Cardiac fibroblast (primary cell): ENCODE data around the gene CGB5.

Experiments
- DNase-seq, 2 donors: peaks; one replicate each; pipeline versions ENCODE4 v3.0.0 to v3.0.0-alpha.2; 2010; ENCODE audit warnings: low read depth in 2 of 2
- H3K4me3 ChIP-seq, 2 donors: replicated peaks in 1 of 2; 1 replicate in 1 of 2; 2 replicates in 1 of 2; pipeline ENCODE4 v1.5.1; 2011; ENCODE audit warnings: low read depth in 2 of 2, low read length in 2 of 2, mild to moderate bottlenecking in 2 of 2, moderate library complexity in 1 of 2
- CTCF ChIP-seq: IDR thresholded peaks from one replicate; pipeline ENCODE4 v1.5.1; 2011; ENCODE audit warnings: low read depth, mild to moderate bottlenecking, low read length, inconsistent platforms

The CGB5 gene

DNA sequence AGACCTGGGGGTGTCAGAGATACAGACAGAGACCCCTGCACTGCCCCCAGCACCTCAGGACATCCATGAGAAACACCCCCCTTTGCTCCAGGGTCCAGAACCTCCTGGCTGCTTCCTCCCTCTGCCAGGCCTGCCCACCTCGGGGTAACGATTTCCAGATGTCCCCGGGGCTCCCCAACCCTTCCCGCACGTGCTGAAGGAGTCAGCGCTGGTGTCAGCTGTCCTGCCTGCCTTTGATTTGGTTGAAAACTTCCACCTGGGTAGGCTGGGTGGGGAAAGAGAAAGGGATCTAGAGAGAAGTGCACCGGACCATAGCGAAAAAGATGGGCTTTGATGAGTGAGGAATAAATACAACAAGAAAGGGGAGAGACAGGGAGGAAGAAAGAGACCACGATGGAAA, 15.4 kb downstream of the CGB5 start:
- DNase-seq = no peak
- TF ChIP-seq CTCF = no peak
- no peak overlapping the region for H3K4me3 ChIP-seq

GRCh38 chr19:49061000-49061399, 17.4 kb downstream of the CGB5 start:
- no peak for TF ChIP-seq CTCF
- no peak for DNase-seq
- no peak overlapping the region for H3K4me3 ChIP-seq

DNA sequence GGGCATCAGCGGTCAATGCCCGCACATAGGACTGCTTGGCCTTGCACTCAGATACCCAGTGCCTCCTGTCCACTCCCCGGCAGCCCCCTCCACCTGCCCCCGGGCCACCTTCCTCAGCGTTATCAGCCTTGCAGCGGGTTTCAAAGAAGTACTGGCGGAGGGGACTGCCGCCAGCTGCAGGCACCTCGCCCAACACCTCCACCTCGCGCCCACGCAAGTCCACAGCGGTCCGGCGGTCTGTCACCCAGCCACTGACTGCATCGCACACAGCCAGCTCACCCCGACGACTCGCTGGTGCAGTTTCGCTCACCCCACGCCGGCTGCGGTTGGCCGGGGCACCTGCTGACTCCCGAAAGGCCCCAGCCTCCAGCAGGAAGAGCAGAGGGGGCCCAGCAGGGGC, 17.8 kb downstream of the CGB5 start:
- H3K4me3 ChIP-seq = no peak overlapping the region
- TF ChIP-seq CTCF = no peak
- no peak for DNase-seq

DNA sequence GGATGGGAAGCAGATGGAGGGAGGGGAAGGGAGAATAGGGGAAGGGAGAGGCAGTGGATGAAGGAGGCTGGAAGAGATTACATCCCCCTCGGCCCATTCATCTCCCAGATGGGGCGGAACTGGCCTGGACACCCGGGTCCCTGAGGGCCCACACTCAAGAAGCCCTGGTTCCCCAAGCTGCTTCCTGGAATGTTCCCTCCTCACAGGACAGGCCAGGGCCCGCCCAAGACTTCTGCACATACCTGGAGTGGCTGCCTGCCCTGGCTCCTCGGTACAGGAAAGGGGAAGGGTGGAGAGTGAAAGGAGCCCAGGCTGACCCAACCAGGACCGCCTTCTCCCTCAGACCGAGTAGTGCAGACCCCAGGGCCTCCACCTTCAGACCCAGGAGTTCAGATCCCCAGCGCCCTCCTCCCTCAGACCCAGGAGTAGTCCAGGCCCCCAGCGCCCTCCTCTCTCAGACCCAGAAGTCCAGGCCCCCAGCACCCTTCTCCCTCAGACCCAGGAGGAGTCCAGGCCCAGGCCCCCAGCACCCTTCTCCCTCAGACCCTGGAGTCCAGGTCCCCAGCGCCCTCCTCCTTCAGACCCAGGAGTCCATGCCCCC, 20.5 kb downstream of the CGB5 start:
- DNase-seq = no peak
- TF ChIP-seq CTCF = no peak
- peak overlapping the region in 1 of 2 donors; percentile 15 for H3K4me3 ChIP-seq

GRCh38 chr19:49064768-49065611, 21.3 kb downstream of the CGB5 start, which contains the start of gene NTF4:
Gene NTF4 (minus strand): TSS chr19:49064818. CDS start chr19:49061997, 2,821 bp downstream.
- TF ChIP-seq CTCF = no peak
- peak in 1 of 2 donors; percentile 28 for DNase-seq
- peak within 1 kb of the TSS in 1 of 2 donors; percentile 15 for H3K4me3 ChIP-seq

- H3K4me3 ChIP-seq = no peak overlapping the region
- TF ChIP-seq CTCF = no peak
- DNase-seq = no peak
Observed at GRCh38 chr19:49065905-49066512, 22.4 kb downstream of the CGB5 start.
